SK-MEL-5 (cell line): ENCODE results near the gene MYO15B. TPM values are rescaled to one million over a fixed set of nuclear protein-coding genes. Genes with fewer than 3 reads are reported as not detected.
A peak's percentile ranks its signal among the peaks of the same experiment; 100 is the strongest.
"Not testable (repeated sequence)": the region's sequence is repeated elsewhere in the genome, so short reads cannot be mapped to it uniquely, and the experiment has no call there.

Source experiments
- DNase-seq: peaks from one replicate; pipeline ENCODE4 v3.0.0-alpha.2; 2016; ENCODE audit warnings: low read depth, low spot score
- in situ Hi-C: cut with HindIII; loops from 2 replicates; pipeline ENCODE4 v1.10.0; 2016; ENCODE audit warnings: low sequenced_read_pairs, high pct_unique_total_duplicates, low pct_unique_long_range_greater_than_20kb
- total RNA-seq: library from RNA; depleted of rRNA; stranded (reverse); fragments of >200 nt; shearing (Covaris generic); gene quantifications from 2 replicates; pipeline ENCODE4 v1.2.3, GENCODE V29; 2014

The MYO15B gene
- total RNA-seq, 1 experiment from 2014 or later: 1.6 TPM

DNA sequence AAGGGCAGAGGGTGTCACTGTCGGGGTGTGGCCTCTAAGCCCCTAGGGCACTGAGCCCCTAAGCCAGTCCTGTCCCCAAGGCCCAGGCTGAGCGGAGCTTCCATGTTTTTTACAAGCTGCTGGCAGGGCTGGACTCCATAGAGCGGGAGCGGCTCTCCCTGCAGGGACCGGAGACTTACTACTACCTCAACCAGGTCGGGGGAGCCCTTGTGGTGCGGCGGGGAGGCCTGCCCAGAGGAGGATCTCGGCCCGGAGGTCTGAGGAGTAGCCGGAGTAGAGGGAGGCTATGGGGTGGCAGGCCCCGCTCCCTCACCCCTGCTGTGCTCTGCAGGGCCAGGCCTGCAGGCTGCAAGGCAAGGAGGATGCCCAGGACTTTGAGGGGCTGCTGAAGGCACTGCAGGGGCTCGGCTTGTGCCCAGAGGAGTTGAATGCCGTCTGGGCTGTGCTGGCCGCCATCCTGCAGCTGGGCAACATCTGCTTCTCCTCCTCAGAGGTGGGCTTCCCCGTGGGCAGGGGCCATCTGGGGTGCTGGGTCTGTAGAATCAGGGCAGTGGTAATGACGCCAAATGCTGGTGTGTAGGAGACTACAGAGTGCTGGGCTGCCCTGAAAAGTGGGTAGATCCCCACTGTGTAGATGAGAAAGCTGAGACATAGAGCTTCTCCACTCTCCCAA lies 4.9 kb downstream of the MYO15B start:
- no peak for DNase-seq
- in situ Hi-C loops: no loop called here

DNA sequence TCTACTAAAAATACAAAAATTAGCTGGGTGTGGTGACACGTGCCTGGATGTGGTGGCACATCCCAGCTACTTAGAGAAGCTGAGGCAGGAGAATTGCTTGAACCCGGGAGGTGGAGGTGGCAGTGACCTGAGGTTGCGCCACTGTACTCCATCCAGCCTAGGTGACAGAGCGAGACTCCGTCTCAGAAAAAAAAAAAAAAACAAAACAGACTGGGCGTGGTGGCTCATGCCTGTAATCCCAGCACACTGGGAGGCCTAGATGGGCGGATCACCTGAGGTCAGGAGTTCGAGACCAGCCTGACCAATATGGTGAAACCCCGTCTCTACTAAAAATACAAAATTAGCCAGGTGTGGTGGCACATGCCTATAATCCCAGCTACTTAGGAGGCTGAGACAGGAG lies 5.8 kb downstream of the MYO15B start:
- DNase-seq, in situ Hi-C loops: not testable (repeated sequence)

DNA sequence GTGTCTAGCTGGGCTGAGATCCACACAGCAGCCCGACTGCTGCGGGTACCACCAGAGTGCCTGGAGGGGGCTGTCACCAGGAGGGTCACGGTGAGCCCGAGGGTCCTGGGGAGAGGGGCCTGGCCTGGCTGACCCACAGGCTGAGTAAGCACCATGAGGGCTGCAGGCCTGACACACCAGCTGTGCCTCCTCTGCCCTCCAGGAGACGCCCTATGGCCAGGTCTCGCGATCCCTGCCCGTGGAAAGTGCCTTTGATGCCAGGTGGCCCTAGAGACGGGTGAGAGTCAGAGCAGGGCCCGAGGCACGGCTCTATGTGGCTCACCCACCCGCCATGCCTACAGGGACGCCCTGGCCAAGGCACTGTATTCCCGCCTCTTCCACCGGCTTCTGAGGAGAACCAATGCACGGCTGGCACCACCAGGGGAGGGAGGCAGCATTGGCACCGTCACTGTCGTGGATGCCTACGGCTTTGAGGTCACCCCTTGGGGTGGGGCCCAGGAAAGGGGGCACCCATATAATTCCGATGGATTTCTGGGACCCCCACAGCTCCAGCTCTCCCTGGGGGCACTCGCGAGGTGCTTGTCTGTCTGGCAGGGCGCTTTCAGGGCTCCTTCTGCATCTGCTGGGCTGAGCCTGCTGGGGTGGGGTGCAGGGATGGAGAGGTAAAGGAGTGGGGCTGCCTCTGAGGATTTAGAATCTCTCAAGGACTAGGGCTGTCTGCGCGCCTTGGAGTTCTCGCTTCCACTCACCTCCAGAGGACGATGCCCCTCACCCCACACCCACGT lies 7.1 kb downstream of the MYO15B start:
- in situ Hi-C loops: no loop called here
- DNase-seq: peak; percentile 45

DNA sequence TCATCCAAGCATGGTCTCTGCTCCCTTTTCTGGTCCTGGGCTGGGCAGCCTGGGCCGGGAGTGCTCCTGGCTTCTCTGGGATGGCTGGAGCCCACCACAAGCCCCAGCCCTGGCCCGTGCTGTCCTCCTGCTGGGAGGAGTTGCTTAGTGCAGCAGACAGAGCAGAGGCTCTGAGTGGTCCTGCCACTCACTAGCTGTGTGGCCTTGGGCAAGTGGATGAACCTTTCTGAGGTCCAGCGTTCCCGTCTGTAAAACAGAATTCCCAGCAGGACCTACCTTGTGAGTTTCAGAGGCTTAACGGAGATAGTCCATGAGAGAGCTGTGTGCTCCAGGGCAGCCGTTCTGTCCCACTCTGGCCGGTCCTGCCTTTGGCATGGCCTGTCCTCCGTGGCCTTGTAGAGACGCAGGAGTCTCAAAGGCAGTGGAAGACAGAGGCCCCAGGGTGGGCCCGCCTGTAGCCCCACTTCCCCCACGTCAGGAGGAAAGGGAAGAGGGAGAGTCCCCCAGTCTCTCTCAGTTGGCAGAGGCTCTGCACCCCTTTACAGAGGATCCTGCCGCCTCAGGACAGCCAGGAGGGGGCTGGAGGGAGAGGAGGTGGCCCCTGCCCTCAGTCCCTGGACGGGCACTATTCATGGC lies 7.8 kb downstream of the MYO15B start:
- DNase-seq: no peak
- in situ Hi-C loops: no loop called here

DNA sequence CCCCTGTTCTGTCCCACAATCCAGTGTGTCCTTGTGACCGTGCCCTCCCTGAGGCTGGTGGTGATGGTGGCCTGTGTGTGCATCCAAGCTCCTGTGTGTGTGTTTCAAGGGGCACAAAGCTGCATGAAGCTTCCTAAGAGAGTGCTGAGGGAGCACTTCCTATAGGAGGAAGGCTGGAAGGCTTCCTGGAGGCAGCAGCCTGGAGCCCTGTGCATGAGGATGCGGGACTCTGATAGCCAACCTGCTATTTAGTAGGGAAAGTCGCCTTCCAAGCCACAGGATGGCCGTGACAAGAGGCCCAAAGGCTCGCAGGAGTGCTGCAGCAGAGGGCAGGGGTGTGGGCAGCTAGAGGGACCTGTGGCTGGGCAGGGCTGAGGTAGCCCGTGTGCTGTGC lies 8.3 kb downstream of the MYO15B start:
- no peak for DNase-seq
- in situ Hi-C loops: no loop called here

DNA sequence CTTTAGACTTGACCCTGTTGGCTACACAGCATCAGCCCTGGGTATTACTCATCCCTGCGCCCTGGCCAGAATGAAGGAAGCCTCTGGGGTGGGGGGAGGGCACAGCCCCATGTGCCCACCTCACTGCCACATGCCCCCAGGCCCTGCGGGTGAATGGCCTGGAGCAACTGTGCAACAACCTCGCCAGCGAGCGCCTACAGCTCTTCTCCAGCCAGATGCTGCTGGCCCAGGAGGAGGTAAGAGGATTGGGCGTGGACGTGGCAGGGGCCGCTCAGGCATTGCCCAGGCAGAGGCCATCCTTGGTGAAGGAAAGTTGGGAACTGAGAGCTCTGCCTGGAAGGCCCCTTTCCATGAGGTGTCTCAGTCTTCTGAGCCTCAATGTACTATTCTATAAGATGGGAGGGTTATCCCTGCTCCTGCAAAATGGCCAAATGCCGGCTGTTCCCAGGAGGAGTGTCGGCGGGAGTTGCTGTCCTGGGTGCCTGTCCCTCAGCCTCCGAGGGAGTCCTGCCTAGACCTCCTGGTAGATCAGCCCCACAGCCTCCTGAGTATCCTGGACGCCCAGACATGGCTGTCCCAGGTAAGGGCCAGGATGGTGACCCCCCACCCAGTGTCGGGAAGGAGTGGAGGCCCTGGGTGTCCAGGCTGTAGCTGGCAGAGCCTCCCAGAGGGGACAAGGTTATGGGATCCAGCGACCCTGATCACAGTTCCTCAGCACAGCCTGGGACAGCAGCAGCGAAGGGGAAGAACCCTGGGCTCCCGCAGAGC lies 8.9 kb downstream of the MYO15B start:
- DNase-seq: no peak
- in situ Hi-C loops: no loop called here

DNA sequence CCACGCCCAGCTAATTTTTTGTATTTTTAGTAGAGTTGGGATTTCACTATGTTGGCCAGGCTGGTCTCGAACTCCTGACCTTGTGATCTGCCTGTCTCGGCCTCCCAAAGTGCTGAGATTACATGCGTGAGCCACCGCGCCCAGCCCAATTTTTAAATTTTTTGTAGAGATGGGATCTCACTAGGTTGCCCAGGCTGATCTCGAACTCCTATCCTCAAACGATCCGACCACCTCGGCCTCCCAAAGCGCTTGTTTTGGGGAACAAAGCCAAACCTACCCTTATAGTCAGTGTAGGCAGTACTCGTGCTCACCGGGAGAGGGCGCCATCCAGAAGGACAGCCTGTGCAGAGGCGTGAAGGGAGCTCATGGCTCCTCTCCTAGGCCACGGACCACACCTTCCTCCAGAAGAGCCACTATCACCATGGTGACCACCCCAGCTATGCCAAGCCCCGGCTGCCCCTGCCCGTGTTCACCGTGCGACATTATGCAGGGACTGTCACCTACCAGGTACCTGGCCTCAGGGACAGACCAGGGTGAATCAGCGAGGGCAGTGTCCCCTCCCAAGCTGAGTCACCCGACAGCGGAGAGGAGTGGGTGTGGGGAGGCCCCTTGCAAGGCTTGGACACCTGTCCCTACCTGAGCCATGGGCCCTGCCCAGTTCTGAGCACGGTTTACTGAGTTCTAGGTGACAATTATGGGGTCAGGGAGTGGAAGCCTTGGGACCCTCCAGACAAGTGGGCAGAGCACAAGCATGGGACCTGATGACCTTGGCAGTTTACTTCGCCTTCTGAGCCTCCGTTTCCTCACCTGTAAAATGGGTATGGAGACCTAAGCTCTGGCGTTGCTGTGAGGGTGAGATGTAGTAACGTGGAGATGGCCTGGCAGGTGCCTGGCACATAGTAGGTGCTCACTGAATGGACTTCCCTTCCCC lies 13.7 kb downstream of the MYO15B start:
- DNase-seq: peak; percentile 93
- in situ Hi-C loops: no loop called here

DNA sequence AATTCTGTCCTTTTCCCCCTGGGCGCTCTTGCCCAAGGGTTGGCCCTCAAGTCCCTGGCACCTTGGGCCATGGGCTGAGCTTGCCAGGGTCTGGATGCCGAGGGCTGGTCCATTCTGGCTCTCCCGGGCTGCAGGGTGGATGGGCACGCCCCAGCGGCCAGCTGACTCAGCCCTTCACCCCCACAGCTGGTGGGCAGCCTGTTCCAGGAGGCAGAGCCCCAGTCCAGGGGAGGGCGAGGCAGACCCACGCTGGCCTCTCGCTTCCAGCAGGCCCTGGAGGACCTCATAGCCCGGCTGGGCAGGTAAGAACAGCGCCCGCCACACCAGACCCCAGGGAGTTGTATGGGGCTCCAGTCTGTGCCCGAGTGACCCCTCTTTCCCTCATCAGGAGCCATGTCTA lies 15.0 kb downstream of the MYO15B start:
- in situ Hi-C loops: no loop called here

DNA sequence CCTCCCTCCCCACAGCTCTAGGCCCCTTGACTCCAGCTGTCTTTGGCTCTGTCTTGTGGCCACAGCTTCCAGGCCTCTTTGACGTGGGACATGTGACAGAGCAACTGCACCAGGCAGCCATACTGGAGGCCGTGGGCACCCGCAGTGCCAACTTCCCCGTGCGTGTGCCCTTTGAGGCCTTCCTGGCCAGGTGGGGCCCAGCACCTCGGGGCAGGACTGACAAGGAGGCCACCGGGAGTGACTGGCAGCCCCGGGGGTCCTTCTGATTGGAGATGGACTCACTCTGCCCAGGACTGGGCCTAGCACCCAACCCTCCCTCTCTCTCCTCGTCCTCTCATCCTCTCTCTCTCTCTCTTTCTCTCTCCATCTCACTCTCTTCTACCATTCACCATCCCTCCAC lies 15.5 kb downstream of the MYO15B start:
- in situ Hi-C loops: no loop called here
- DNase-seq: no peak

More for the DNA sequence above, 15.0 kb downstream of the MYO15B start:
- no peak for DNase-seq

DNA sequence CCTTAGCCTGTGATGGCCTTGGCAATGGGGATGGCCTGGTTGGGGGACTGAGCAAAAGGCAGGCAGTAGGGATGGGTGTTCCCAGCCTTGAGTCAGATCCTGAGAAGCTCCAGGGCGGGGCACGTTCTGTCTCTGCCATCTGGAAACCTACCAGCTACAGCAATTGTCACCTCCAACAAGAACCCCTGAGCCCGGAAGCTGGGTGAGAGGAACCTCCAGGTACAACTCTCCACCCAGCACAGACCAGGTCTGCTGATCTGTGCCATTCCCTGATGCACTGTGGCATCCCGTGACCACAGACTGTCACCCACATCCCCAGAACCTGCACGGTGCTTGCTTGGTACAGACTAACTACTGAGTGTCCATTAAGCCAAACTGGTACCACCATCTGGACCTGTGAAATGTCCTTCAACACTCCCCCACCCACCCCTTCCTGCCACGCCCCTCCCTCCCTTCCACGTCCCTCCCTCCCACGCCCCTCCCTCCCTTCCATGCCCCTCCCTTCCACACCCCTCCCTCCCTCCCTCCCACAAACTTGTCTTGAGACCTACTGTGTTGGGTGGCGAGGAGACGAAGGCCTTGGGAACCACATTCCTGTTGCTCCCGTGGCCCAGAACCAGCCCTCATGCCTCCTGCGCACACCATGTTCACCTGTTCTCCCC lies 16.6 kb downstream of the MYO15B start:
- in situ Hi-C loops: no loop called here
- no peak for DNase-seq

DNA sequence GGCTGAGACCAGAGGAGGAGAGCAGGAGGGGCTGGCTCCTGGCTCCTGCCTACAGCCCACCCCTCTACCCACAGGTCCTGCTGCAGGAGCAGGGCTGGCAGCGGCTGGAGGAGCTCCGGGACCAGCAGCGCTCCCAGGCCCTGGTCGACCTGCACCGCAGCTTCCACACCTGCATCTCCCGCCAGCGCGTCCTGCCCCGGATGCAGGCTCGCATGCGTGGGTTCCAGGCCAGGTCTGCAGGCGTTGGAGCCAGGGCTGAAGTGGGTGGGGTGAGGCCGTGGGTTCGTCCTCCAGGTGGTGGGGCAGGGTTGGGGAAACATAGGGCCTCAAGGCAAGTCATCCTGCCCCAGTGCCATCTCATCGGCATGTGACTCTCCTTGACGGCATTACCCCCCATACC lies 18.2 kb downstream of the MYO15B start:
- in situ Hi-C loops: no loop called here
- no peak for DNase-seq

DNA sequence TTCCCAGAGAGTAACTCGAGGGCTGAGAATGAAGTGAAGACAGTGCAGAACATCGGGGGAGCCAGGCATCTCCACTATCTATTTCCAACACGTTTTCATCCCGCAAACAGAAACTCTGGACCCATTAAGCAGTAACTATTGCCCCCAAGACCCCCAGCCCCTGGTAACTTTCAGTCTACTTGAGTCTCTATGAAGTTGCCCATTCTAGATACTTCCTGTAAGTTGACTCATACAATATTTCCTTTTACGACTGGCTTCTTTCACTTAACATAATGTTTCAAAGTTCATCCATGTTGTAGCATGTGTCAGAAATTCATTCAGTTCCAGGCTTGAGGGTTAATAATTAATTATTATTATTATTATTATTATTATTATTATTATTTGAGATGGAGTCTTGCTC lies 19.5 kb downstream of the MYO15B start:
- DNase-seq: no peak
- in situ Hi-C loops: no loop called here

DNA sequence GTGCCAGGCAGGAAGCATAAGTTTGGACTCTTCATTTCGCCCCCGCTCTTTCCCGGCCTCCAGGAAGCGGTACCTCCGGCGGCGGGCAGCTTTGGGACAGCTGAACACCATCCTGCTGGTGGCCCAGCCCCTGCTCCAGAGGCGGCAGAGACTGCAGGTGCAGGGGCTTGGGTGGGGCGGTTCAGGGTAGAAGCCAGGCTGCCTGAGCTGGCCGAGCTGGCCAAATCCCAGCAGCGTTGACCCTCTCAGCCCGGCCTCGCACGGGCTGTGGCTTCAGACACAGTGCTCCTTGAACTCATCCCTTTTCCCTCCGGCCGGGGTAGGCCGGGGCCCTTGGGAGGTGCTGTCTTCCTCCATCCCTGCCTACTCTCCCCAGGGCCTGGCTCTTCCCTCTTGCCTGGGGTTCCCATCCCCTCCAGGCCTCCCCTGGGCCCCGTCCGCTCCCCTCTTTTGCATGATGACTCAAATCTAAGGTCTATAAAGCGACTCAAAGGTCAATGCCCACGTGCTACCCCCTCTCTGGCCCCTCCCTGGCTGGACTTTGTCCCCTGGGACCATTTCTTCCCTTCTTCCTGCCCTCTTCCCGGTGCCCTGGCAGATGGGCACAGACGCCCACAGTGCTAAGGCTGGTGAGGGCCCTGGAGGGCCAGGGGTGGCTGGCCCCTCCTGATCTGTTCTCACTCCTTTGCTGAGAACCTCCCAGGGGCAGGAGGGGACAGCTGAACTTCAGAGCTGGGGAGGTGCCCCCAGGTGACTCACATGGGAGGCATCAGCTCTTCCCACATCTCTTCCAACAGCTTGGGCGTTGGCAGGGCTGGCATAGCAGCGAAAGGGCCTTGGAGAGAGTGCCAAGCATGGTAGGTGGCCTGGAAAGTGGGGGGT lies 22.7 kb downstream of the MYO15B start:
- peak; percentile 28 for DNase-seq
- in situ Hi-C loops: no loop called here

DNA sequence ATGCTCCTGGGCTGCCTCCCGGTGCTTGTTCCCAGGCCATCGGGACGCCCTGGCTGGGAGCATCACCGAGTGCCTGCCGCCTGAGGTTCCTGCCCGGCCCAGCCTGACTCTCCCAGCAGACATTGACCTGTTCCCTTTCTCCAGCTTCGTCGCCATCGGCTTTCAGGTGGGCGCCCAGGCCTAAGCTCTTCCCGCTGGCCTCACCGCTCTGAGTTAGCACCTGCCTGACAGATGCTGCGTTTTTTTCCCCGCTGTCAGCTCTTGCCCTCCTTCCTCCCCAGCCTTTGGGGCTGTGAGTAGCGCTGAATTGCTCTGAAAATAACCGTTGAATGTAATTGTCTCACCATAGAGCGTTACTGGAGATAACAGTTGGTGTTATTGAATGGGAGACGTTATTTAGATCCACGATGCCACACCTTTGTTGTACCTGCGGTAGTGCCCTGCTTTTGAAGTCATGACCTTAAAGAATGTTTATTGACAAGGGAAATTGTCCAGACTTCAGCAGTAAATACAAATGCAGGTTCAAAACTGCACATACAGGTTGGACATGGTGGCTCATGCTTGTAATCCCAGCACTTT lies 24.3 kb downstream of the MYO15B start:
- in situ Hi-C loops: no loop called here
- no peak for DNase-seq

DNA sequence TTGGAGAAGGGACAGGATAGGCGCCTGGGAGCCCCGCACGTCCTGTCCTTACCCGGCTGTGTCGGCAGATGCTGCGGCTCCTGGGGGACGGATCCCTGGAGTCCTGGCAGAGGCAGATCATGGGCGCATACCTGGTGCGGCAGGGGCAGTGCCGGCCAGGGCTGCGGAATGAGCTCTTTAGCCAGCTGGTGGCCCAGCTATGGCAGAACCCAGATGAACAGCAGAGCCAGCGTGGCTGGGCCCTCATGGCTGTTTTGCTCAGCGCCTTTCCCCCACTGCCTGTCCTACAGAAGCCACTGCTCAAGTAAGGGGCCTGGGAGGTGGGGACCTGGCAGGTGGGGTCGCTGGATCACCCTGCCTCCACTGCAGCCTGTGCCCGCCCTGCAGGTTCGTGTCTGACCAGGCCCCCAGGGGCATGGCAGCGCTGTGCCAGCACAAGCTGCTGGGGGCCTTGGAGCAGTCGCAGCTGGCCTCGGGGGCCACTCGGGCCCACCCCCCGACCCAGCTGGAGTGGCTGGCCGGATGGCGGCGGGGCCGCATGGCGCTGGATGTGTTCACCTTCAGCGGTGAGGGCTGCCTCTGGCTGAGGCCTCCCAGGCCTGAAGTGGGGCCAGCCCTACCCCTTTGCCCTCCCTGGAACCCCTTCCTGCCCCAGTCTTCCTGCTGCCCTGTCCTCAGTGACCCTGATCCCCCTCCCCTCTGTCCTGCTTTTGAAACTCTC lies 25.5 kb downstream of the MYO15B start:
- no peak for DNase-seq
- in situ Hi-C loops: no loop called here
